Hepatocyte (in vitro differentiated cells): Measurements from ENCODE around the gene FBN3.
"Not testable (repeated sequence)": the region's sequence is repeated elsewhere in the genome, so short reads cannot be mapped to it uniquely, and the experiment has no call there.

ENCODE experiments used
- CTCF ChIP-seq: fragments of 200-600 bp; sonication (generic); IDR thresholded peaks from 2 replicates; pipeline ENCODE4 v1.5.1; 2016; ENCODE audit warnings: antibody characterized with exemption, mild to moderate bottlenecking; ENCODE audit not compliant: poor library complexity
- EZH2 ChIP-seq: fragments of 200-600 bp; sonication (generic); IDR thresholded peaks from 2 replicates; pipeline ENCODE4 v1.6.1; 2016; ENCODE audit warnings: antibody characterized with exemption, mild to moderate bottlenecking, borderline replicate concordance
- EZH2phosphoT487 ChIP-seq: fragments of 200-600 bp; sonication (generic); IDR thresholded peaks from one replicate; pipeline ENCODE4 v1.6.1; 2018; ENCODE audit warnings: antibody characterized with exemption, mild to moderate bottlenecking, low read depth, moderate library complexity; ENCODE audit not compliant: unreplicated experiment, severe bottlenecking

GRCh38 chr19:8159322-8159721 lies 9.9 kb upstream of the FBN3 start:
- not testable (repeated sequence) for TF ChIP-seq EZH2, CTCF, EZH2phosphoT487
